GM10266 (cell line): ENCODE results near the gene CPA1.

Experiments used
- DNase-seq: peaks from one replicate; pipeline ENCODE4 v3.0.0; 2012; ENCODE audit errors: extremely low spot score
- TF ChIP-seq, protein P1 (sequence below): IDR thresholded peaks from 2 replicates; pipeline ENCODE4 v1.5.1; 2012; ENCODE audit warnings: mild to moderate bottlenecking, low read depth; ENCODE audit not compliant: control insufficient read depth, insufficient read depth; ENCODE audit errors: missing control alignments

CPA1 gene

DNA sequence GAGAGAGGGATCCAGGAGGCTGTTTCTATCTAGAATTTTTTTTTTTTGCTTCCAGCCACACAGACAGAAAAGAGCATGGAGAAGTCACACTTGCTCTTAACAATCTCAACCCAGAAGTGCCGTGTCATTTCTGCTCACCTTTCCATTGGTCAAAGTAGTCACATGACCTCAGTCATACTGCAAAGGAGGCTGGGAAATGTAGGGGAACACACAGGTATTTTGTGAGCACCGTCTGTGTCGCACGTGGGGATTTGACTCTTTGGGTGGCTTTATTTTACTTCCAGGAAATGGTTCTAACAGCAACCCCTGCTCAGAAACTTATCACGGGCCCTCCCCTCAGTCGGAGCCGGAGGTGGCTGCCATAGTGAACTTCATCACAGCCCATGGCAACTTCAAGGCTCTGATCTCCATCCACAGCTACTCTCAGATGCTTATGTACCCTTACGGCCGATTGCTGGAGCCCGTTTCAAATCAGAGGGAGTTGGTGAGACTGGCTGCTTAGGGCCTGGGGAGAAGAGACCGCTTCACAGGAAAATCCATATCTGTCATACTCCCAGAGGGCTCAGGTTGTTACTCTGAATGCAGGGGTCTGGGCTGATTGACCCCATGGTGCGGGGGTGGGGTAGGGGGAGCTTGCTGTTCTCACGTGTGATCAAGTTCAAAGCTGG is 13.1 kb upstream of the CPA1 start:
- TF ChIP-seq, protein P1, sequence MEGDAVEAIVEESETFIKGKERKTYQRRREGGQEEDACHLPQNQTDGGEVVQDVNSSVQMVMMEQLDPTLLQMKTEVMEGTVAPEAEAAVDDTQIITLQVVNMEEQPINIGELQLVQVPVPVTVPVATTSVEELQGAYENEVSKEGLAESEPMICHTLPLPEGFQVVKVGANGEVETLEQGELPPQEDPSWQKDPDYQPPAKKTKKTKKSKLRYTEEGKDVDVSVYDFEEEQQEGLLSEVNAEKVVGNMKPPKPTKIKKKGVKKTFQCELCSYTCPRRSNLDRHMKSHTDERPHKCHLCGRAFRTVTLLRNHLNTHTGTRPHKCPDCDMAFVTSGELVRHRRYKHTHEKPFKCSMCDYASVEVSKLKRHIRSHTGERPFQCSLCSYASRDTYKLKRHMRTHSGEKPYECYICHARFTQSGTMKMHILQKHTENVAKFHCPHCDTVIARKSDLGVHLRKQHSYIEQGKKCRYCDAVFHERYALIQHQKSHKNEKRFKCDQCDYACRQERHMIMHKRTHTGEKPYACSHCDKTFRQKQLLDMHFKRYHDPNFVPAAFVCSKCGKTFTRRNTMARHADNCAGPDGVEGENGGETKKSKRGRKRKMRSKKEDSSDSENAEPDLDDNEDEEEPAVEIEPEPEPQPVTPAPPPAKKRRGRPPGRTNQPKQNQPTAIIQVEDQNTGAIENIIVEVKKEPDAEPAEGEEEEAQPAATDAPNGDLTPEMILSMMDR: no peak
- DNase-seq: no peak

DNA sequence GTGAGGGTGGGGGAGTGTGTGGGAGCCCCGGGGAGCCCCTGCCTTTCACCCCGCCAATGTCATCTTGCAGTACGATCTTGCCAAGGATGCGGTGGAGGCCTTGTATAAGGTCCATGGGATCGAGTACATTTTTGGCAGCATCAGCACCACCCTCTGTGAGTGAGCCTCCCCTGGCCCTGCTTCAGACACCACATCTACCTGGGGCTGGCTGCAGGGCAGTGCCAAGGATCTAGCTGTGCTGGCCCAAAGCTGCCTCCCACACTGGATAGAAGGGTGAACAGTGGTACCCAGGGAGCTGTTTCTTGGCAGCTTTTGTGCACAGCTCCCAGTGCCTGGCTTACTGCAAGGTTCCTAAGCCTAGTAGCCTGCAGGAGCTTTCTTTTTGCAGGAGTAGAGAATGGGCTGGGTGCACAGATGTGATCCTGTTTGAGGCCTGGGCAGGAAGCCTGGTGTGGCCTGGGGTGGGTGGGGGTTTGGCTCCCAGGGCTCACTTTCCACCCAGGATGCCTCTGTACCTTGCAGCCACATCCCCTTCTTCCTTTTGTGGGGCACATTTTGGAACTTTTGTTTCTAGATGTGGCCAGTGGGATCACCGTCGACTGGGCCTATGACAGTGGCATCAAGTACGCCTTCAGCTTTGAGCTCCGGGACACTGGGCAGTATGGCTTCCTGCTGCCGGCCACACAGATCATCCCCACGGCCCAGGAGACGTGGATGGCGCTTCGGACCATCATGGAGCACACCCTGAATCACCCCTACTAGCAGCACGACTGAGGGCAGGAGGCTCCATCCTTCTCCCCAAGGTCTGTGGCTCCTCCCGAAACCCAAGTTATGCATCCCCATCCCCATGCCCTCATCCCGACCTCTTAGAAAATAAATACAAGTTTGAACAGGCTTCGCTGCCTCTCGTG is 12.2 kb upstream of the CPA1 start:
- DNase-seq: no peak
- TF ChIP-seq, protein P1: no peak

DNA sequence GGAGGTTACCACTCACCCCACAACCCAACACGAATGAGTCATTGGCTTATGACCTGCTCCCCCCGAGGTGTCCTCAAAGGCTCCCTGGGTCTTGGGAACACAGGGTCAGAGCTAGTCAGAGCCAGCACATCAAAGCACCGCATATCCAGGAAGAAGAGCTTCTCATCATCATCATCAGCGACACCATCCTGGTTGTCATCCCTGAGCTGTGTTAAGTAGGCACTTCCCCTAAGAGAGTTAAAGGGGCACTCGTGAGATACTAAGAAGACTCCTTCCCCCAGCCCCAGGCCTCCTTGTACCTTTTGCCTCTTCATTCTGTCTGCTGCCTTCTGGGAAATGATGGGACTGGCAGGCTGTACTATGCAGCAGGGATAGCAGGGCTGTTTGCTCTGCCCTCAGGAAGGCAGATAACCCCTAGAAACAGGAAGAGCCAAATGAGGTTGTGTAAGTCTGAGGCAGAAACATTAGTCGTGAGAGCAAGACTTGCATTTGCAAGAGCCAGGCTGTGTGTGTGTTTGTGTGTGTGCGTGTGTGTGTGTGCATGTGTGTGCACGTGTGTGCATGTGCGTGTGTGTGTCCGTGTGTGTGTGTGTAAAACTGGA is 11.1 kb upstream of the CPA1 start:
- TF ChIP-seq, protein P1: no peak
- DNase-seq: no peak

DNA sequence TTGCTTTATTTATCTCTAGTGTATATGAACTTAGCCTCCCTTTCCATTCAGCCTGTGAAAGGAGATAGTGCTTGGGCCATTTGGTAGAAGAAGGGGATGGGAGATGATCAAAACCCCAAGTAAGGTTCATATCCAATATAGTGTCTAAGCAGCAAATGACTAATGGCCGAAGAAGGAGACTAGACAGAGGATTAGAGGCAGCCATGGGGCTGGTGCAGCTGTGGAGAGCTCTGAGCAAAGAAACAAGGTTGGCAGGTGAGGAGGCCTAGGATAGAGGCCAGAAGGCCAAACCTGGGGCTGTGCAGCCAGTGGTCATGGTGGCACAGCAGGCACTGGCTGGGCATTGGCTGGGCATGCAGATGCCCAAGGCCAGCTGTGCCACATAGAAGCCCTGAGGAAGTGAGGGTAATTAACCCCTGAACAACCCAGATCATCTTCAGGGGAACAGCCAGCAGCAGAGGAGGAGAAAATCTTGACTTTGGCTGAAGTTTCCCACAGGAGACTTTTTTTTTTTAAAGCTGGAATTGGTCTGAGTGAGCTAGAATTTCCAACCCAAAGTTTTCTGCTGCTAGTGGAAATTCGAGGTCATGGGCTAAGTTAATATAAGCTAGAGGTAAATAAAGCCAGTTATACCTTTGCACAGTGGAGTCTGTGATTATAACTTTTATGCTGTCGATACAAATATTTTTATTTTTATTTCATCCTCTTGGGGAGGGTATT is 10.3 kb upstream of the CPA1 start:
- no peak for DNase-seq
- TF ChIP-seq, protein P1: no peak

DNA sequence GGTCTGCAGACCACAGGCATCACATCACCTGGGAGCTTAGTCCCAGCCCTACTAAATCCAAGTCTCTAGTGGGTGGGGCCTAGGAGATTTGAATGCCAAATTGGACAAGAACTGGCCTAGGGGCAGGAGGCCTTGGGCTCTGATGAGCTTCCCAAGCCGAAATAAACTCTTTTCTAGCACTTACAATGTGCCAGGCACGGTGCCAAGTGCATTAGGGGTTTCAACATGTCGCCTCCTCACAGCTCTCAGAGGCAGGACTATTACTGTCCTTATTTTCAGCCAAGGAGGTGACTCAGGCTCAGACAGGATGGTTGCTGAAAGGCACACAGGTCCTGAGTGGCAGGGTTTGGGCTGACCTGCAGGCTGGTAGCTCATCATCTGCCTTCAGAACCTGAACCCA is 9.2 kb upstream of the CPA1 start:
- no peak for DNase-seq
- TF ChIP-seq, protein P1: no peak

DNA sequence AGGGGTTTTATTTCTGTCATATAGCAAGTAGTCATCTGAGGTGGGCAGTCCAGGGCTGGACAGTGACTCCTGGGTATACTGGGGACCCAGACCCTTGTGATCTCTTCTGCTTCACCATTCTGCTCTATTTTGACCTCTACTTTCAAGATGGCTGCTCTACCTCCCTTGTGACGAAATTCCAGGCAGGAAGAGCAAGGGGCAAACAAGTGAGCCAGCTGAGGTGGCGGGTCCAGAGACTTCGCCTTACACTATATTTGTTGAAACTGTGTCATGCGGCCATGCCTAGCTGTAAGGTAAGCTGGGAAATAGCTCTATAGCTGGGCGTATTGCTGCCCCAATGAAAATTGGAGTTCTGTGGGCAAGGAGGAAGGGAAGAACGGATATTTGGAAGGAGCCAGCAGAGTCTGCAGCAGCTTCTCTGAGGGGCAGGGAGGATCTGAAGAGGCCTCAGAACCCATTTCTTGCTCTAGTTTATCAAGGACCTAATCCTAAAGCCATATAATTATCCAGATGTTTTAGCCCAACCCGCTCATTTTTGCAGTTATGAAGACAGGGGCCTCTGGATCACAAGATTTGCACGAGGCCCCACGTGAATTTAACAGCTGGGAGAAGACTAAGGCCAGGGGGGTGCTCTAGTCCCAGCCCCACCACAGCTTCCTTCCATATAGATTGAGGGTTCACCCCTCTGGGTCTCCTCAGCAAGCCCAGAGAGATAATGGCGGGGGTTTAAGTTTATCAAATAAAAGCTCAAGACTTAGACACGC is 7.7 kb upstream of the CPA1 start:
- no peak for DNase-seq
- TF ChIP-seq, protein P1: no peak
